DND-41 (cell line): ENCODE data around the gene RUFY3.
A peak's percentile ranks its signal among the peaks of the same experiment; 100 is the strongest.

Source experiments
- ATAC-seq: fragments of 200-7000 bp; cut with Tn5 transposase; 3 replicates; pipeline ENCODE4 v1.9.1; 2021; ENCODE audit warnings: low read depth; ENCODE audit not compliant: insufficient read depth
- DNase-seq: peaks from one replicate; pipeline ENCODE4 v3.0.0-alpha.2; 2020
- H2AFZ ChIP-seq: 2 replicates; pipeline ENCODE4 v1.6.0; 2012; ENCODE audit warnings: low read depth, low read length
- H3K27ac ChIP-seq: 2 replicates; pipeline ENCODE4 v1.5.1; 2012; ENCODE audit warnings: low read length, inconsistent platforms
- H3K27me3 ChIP-seq: fragments of 200-600 bp; sonication (generic); 2 replicates; pipeline ENCODE4 v1.6.0; 2012; ENCODE audit warnings: low read length, mild to moderate bottlenecking, inconsistent platforms; ENCODE audit not compliant: insufficient read depth, poor library complexity
- H3K36me3 ChIP-seq: 2 replicates; pipeline ENCODE4 v1.5.1; 2012; ENCODE audit warnings: low read length, inconsistent platforms; ENCODE audit not compliant: insufficient read depth
- H3K4me1 ChIP-seq: 2 replicates; pipeline ENCODE4 v1.5.1; 2012; ENCODE audit warnings: mild to moderate bottlenecking, low read length; ENCODE audit not compliant: insufficient read depth
- H3K4me2 ChIP-seq: 2 replicates; pipeline ENCODE4 v1.6.0; 2012; ENCODE audit warnings: mild to moderate bottlenecking, moderate library complexity, low read length, inconsistent platforms; ENCODE audit not compliant: insufficient read depth
- H3K4me3 ChIP-seq, 2 experiments: fragments of 200-600 bp in 1 of 2; shearing (Covaris generic) in 1 of 2; 2 replicates each; pipeline ENCODE4 v1.5.1; 2012 to 2016; ENCODE audit warnings: inconsistent platforms in 2 of 2, low read length in 2 of 2, mild to moderate bottlenecking in 2 of 2, low read depth in 1 of 2, moderate library complexity in 1 of 2
- H3K79me2 ChIP-seq: 2 replicates; pipeline ENCODE4 v1.6.0; 2012; ENCODE audit warnings: low read length, inconsistent platforms; ENCODE audit not compliant: insufficient read depth
- H3K9ac ChIP-seq: 2 replicates; pipeline ENCODE4 v1.6.0; 2012; ENCODE audit warnings: low read depth, mild to moderate bottlenecking, inconsistent platforms, low read length, moderate library complexity
- H3K9me3 ChIP-seq: 2 replicates; pipeline ENCODE4 v1.5.1; 2012; ENCODE audit warnings: low read length, moderate library complexity, mild to moderate bottlenecking, inconsistent platforms; ENCODE audit not compliant: insufficient read depth, severe bottlenecking
- H4K20me1 ChIP-seq: 2 replicates; pipeline ENCODE4 v1.6.0; 2012; ENCODE audit warnings: low read length; ENCODE audit not compliant: insufficient read depth
- EZH2 ChIP-seq: IDR thresholded peaks from 3 replicates; pipeline ENCODE4 v1.6.1; 2012; ENCODE audit warnings: borderline replicate concordance, low read depth, mild to moderate bottlenecking, moderate library complexity, low read length, inconsistent platforms; ENCODE audit not compliant: severe bottlenecking
- TF ChIP-seq, protein P1 (sequence below): IDR thresholded peaks from 2 replicates; pipeline ENCODE4 v1.5.1; 2012; ENCODE audit warnings: borderline replicate concordance, low read length, moderate library complexity, mild to moderate bottlenecking; ENCODE audit not compliant: poor library complexity, severe bottlenecking; ENCODE audit errors: extremely low read depth

Gene RUFY3

DNA sequence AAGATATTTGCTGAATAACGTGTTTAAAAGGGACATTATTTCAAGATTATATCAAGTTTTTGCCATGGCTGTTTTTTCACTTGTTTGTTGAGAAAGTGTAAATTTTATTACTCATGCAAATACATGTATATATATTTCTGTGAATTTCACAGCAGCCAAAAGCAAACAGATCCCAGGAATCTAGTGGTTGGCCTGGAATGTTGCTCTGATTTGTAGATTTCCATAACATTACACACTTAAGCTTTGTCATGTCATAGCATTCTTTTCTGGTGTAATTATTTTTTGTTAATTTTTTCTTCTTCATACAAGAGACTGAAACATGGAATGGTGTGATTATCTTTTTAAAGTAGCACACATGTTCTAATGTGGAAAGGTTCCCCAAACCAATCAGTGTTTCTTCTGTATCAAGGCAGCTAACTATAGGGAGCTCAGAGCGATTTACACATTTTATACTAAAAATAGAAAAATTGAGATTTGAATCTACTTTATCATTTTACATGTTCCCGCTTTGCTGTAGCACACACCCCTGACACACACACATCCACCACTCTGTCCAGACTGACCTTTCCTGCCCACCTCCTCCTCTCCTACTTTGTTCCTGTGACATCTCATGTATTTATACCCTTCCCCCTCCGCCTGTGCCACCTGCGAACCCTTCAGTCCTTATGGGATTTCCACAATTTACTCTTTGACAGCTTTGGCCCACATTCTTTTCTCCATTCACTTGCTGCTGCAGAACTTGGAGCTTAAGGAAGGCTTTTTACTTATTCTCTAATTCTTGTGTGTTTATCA lies 20.3 kb downstream of the RUFY3 start:
- H3K79me2 ChIP-seq, result peaks cover 95% of the 10 kb centered on the region
- peak overlapping the region; percentile 39 for H3K4me2 ChIP-seq
- no peaks in the 10 kb centered on the region for H4K20me1 ChIP-seq
- H3K27me3 ChIP-seq, result no peaks in the 10 kb centered on the region
- peak overlapping the region; percentile 60 for H3K27ac ChIP-seq
- DNase-seq, result no peak
- no peak overlapping the region for H3K4me3 ChIP-seq
- no peaks in the 10 kb centered on the region for H3K9me3 ChIP-seq
- H3K36me3 ChIP-seq, result peaks cover 17% of the 10 kb centered on the region
- peaks cover 57% of the 10 kb centered on the region for H3K4me1 ChIP-seq
- no peak for TF ChIP-seq EZH2
- TF ChIP-seq, protein P1, sequence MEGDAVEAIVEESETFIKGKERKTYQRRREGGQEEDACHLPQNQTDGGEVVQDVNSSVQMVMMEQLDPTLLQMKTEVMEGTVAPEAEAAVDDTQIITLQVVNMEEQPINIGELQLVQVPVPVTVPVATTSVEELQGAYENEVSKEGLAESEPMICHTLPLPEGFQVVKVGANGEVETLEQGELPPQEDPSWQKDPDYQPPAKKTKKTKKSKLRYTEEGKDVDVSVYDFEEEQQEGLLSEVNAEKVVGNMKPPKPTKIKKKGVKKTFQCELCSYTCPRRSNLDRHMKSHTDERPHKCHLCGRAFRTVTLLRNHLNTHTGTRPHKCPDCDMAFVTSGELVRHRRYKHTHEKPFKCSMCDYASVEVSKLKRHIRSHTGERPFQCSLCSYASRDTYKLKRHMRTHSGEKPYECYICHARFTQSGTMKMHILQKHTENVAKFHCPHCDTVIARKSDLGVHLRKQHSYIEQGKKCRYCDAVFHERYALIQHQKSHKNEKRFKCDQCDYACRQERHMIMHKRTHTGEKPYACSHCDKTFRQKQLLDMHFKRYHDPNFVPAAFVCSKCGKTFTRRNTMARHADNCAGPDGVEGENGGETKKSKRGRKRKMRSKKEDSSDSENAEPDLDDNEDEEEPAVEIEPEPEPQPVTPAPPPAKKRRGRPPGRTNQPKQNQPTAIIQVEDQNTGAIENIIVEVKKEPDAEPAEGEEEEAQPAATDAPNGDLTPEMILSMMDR, result no peak
- ATAC-seq, result no peak
- H2AFZ ChIP-seq, result no peak overlapping the region
- H3K9ac ChIP-seq, result no peak overlapping the region

DNA sequence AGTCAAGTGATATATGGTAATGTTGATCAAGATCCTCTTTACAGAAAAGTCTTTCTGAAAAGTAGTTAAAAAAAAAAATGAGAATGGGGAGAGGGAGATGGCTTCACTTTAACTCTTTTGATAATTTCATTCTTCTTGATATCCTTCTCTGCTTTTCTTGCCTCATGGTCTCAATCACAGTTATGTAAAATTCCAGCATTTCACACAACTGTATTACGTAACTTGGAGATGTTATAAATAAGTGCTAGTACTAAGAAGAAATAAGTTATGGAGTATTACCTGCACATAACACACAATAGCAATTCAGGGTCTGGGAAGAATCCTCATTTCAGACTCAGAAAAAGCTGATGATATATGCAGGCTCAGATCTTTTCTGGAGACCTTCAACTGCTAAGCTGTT lies 22.0 kb downstream of the RUFY3 start:
- peaks cover 40% of the 10 kb centered on the region for H3K4me1 ChIP-seq
- ATAC-seq (no peak), DNase-seq (no peak)
- H4K20me1 ChIP-seq, result no peaks in the 10 kb centered on the region
- no peaks in the 10 kb centered on the region for H3K27me3 ChIP-seq
- peaks cover 22% of the 10 kb centered on the region for H3K36me3 ChIP-seq
- H2AFZ ChIP-seq, result no peak overlapping the region
- no peak for TF ChIP-seq EZH2
- TF ChIP-seq, protein P1, result no peak
- no peak overlapping the region for H3K4me3 ChIP-seq
- H3K27ac ChIP-seq, result peak overlapping the region; percentile 57; the same call in 1 of the 2 replicates
- H3K4me2 ChIP-seq, result no peak overlapping the region
- H3K9ac ChIP-seq, result no peak overlapping the region; the same call in 1 of the 2 replicates
- H3K79me2 ChIP-seq, result peaks cover 100% of the 10 kb centered on the region
- H3K9me3 ChIP-seq, result no peaks in the 10 kb centered on the region

DNA sequence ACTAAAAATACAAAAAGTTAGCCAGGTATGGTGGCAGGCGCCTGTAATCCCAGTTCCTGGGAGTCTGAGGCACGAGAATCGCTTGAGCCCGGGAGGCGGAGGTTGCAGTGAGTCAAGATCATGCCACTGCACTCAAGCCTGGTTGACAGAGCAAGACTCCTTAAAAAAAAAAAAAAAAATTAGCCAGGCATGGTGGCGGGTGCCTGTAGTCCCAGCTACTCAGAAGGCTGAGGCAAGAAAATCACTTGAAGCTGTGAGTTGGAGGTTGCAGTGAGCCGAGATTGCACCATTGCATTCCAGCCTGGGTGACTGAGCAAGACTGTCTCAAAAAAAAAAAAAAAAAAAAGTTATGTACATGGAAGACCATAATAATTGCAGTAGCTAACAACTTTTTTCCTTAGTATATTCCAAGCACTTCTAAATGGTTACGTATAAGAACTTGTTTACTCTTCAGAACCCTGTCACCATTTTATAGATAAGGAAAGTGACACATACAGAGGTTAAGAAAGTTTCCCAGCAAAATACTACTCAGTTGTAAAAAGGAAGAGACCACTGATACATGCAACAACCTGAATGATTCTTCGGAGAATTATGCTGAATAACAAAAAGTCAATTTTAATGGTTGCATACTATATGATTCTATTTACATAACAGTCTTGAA lies 24.5 kb downstream of the RUFY3 start:
- no peak for TF ChIP-seq EZH2
- TF ChIP-seq, protein P1, result no peak
- Histone ChIP-seq H4K20me1 (no peaks in the 10 kb centered on the region), H3K27ac (no peak overlapping the region), H3K4me1 (peaks cover 15% of the 10 kb centered on the region), H3K4me2 (no peak overlapping the region), H3K9ac (no peak overlapping the region), H3K27me3 (no peaks in the 10 kb centered on the region), H3K79me2 (peaks cover 100% of the 10 kb centered on the region), H3K36me3 (peaks cover 22% of the 10 kb centered on the region), H3K9me3 (no peaks in the 10 kb centered on the region), H2AFZ (no peak overlapping the region), H3K4me3 (no peak overlapping the region)
- DNase-seq (no peak), ATAC-seq (no peak)
